ENCODE data around the gene COL25A1.

Gene COL25A1

GRCh38 chr4:109302361-109303139 is at the start of gene COL25A1:
Gene COL25A1, minus strand, starts transcription at chr4:109302658.
- DNase-seq (ENCODE audit: low read depth), result no peak

- DNase-seq (ENCODE audit: low read depth), result no peak
Measured at GRCh38 chr4:109350121-109350520, 47.7 kb upstream of the COL25A1 start.

GRCh38 chr4:109334129-109335105 is 32.0 kb upstream of the COL25A1 start:
- no peak for DNase-seq (ENCODE audit: low read depth)

GRCh38 chr4:109332926-109333464 is 30.5 kb upstream of the COL25A1 start:
- DNase-seq (ENCODE audit: low read depth), result no peak

- DNase-seq (ENCODE audit: low read depth), result no peak
Measured at GRCh38 chr4:109327641-109328040, 25.2 kb upstream of the COL25A1 start.

- no peak for DNase-seq (ENCODE audit: low read depth)
Measured at GRCh38 chr4:109325698-109326097, 23.2 kb upstream of the COL25A1 start.

GRCh38 chr4:109323348-109323747 is 20.9 kb upstream of the COL25A1 start:
- no peak for DNase-seq (ENCODE audit: low read depth)

GRCh38 chr4:109321232-109321631 is 18.8 kb upstream of the COL25A1 start:
- no peak for DNase-seq (ENCODE audit: low read depth)

GRCh38 chr4:109319684-109320083 is 17.2 kb upstream of the COL25A1 start:
- DNase-seq (ENCODE audit: low read depth), result no peak

- no peak for DNase-seq (ENCODE audit: low read depth)
Measured at GRCh38 chr4:109319156-109319555, 16.7 kb upstream of the COL25A1 start.

GRCh38 chr4:109315818-109316217 is 13.4 kb upstream of the COL25A1 start:
- no peak for DNase-seq (ENCODE audit: low read depth)

- DNase-seq (ENCODE audit: low read depth), result no peak
Measured at GRCh38 chr4:109315341-109315740, 12.9 kb upstream of the COL25A1 start.

GRCh38 chr4:109313168-109314133 is 11.0 kb upstream of the COL25A1 start:
- no peak for DNase-seq (ENCODE audit: low read depth)

- DNase-seq (ENCODE audit: low read depth), result no peak
Measured at GRCh38 chr4:109303140-109303496, 660 bp upstream of the COL25A1 start.

- no peak for DNase-seq (ENCODE audit: low read depth)
Measured at GRCh38 chr4:109301651-109302360, 652 bp downstream of the COL25A1 start.

GRCh38 chr4:109298279-109299010 is 4.0 kb downstream of the COL25A1 start:
- DNase-seq (ENCODE audit: low read depth), result no peak

- no peak for DNase-seq (ENCODE audit: low read depth)
Measured at GRCh38 chr4:109296527-109296926, 5.9 kb downstream of the COL25A1 start.

- DNase-seq (ENCODE audit: low read depth), result no peak
Measured at GRCh38 chr4:109295081-109295480, 7.4 kb downstream of the COL25A1 start.

- DNase-seq (ENCODE audit: low read depth), result no peak
Measured at GRCh38 chr4:109294468-109295020, 7.9 kb downstream of the COL25A1 start.

- DNase-seq (ENCODE audit: low read depth), result no peak
Measured at GRCh38 chr4:109294006-109294405, 8.5 kb downstream of the COL25A1 start.

Measured in fibroblast of the conjunctiva (primary cell).